Stomach (tissue), 4 donors: Measurements from ENCODE around the gene PSKH1.

ENCODE experiments used
- CTCF ChIP-seq, 7 experiments: fragments of 450-650 bp in 4 of 7; fragments of 200-600 bp in 3 of 7; sonication (generic) in 3 of 7; IDR thresholded peaks; one replicate each; pipeline ENCODE4 v1.5.1; 2016 to 2019; ENCODE audit warnings: antibody characterized with exemption in 7 of 7, control low read depth in 2 of 7, mild to moderate bottlenecking in 1 of 7
- POLR2A ChIP-seq, 4 donors: fragments of 450-650 bp; IDR thresholded peaks; one replicate each; pipeline ENCODE4 v1.6.1; 2016; ENCODE audit warnings: antibody characterized with exemption in 4 of 4, control low read depth in 2 of 4, mild to moderate bottlenecking in 1 of 4, moderate library complexity in 1 of 4
- POLR2AphosphoS5 ChIP-seq, 3 donors: sonication (generic); formaldehyde crosslinking; IDR thresholded peaks; one replicate each; pipeline ENCODE4 v1.6.1; 2016; ENCODE audit warnings: antibody characterized with exemption in 3 of 3

DNA sequence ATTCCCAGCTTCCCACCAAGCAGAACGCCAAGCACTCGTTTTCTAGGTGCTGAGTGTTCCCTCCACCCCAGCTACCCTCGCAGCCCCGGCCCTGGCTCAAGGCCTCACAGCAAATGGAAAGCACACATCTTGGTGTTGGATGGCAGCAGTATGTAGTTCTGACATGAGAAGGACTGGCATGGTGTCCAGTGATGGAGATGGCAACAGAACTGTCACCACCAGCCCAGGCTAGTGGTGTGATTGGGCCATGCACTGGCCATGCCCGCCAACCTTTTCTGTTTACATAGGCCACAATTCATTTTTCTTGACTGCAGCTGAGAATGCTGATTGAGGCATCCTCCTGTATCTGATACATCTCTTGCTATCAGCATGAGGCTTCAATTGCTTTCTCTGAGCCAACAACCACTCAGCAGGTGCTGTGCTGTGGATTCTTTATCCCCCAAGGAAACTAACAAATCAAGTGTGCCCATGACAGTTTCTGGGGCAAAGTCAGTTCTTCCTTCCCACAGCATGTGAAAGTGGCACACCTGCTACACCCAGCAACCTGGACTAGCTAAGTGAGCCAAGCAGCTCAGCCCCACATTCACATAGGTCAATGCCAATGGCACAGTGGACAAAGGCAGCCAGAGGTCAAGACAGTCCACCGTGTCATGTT is 71.5 kb downstream of the PSKH1 start:
- TF ChIP-seq CTCF (IDR thresholded peaks at IDR 0.05) (no peak), POLR2A (IDR thresholded peaks at IDR 0.05) (no peak), POLR2AphosphoS5 (IDR thresholded peaks at IDR 0.05) (no peak)
